ENCODE results near the gene METRN.

The METRN gene

DNA sequence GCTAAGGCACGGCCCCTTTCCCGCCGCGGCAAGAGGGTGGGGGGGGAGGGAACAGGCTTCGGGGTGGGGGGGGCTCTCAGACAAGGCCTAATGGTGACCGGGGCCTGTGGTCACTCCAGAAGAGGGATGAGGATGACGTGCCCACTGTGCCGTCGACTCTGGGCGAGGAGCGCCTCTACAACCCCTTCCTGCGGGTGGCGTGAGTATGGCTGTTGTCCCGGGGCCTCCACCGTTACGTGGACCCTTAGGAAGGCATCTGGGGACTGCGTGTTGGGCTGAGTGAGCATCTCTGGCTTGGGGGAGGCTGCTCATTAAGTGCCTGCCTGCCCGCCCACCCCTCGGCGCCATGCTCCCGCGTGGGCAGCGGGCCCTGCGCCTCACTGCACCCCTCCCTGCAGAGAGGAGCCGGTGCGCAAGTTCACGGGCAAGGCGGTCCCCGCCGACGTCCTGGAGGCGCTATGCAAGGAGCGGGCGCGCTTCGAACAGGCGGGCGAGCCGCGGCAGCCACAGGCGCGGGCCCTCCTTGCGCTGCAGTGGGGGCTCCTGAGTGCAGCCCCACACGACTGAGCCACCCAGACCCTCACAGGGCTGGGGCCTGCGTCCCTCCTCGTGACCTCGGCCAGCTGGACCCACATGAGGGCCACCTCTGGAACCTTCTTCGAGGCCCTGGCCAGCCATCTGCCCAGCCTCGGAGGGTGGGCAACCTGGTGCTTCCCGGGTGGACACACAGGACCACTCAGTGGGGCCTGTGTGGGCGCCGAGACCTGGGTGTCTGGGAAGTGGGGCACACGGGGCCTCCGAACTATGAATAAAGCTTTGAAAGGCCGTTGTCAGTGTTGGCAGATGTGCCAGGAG, 14.2 kb downstream of the METRN start:
- no peak for DNase-seq (ENCODE audit: low spot score)
- no peak for TF ChIP-seq CTCF (IDR thresholded peaks at IDR 0.05; ENCODE audit: extremely low read depth, missing control alignments)

GRCh38 chr16:729768-730665, 15.1 kb downstream of the METRN start:
- no peak for DNase-seq (ENCODE audit: low spot score)

GRCh38 chr16:730666-731509, 16.0 kb downstream of the METRN start:
- DNase-seq (ENCODE audit: low spot score) = no peak
- no peak for TF ChIP-seq CTCF (IDR thresholded peaks at IDR 0.05; ENCODE audit: extremely low read depth, missing control alignments)

More at GRCh38 chr16:729768-730665, 15.1 kb downstream of the METRN start:
- TF ChIP-seq CTCF (IDR thresholded peaks at IDR 0.05; ENCODE audit: extremely low read depth, missing control alignments) = no peak

GRCh38 chr16:732332-732731, 17.4 kb downstream of the METRN start:
- no peak for DNase-seq (ENCODE audit: low spot score)
- no peak for TF ChIP-seq CTCF (IDR thresholded peaks at IDR 0.05; ENCODE audit: extremely low read depth, missing control alignments)

DNA sequence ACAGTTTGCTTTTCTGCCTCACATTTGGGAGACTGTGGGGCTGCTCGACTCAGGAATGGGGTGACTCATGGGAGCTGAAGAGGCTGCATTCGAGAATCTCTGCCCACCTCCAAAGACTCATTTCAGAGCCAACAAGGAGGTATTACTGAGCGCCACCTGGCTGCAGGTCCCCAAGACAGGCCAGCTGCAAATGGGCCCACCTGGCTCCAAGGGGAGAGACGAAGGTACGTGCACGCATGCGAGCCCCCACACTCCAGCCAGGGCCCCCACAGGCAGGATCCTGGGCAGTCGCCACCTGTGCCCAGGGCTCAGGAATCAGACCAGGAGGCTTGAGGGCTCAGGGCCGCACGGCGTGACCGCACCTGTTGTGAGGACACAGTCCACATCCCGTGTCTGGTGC, 18.0 kb downstream of the METRN start:
- no peak for DNase-seq (ENCODE audit: low spot score)
- no peak for TF ChIP-seq CTCF (IDR thresholded peaks at IDR 0.05; ENCODE audit: extremely low read depth, missing control alignments)

DNA sequence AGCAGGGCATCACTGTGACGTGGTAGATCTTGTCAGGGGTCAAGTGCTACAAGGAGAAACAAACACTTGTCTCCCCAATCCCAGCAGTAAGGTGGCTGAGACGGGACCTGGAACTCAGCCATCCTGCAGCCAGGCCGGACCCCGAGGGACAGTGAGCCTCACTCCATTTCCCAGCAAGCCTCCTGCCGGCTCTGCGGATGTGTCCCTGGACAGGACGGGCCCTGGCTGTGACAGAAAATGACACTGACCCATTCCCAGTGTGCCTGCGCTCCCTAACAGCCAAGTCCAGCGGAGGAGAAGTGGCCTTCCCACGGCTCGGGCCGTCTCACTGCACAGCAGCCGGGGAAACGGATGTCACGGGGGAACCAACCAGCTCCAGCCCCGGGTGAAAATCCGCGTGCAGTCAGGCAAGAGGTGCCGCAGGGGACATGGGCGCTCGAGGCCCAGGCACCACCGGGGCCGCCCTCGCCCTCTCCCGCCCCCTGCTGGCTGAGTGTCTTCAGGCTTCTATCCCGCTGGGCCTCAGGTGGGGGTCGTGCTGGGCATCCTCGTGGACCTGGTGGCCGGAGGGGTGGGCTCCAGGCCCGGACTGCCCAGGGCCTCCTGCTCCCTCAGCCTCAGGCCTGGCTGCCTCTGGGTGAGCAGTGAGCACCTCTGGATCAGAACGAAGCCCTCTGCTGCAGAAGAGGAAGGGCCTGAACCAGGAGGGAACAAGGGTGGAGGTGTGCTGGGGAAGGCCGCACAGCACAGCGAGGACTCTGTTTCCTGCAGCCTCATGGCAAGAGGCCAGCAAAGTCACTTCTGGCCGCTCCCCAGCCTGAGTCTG, 18.7 kb downstream of the METRN start:
- TF ChIP-seq CTCF (IDR thresholded peaks at IDR 0.05; ENCODE audit: extremely low read depth, missing control alignments) = peak; percentile 26
- no peak for DNase-seq (ENCODE audit: low spot score)
